ENCODE measurements around the gene C17orf67. TPM values are rescaled to one million over a fixed set of nuclear protein-coding genes. Genes with fewer than 3 reads are reported as not detected.

The C17orf67 gene
- total and polyA plus RNA-seq, 2 of the 13 experiments (the other 11 are each of a cell fraction or from before 2014, with no cell fraction given): 0.41 to 0.86 TPM

DNA sequence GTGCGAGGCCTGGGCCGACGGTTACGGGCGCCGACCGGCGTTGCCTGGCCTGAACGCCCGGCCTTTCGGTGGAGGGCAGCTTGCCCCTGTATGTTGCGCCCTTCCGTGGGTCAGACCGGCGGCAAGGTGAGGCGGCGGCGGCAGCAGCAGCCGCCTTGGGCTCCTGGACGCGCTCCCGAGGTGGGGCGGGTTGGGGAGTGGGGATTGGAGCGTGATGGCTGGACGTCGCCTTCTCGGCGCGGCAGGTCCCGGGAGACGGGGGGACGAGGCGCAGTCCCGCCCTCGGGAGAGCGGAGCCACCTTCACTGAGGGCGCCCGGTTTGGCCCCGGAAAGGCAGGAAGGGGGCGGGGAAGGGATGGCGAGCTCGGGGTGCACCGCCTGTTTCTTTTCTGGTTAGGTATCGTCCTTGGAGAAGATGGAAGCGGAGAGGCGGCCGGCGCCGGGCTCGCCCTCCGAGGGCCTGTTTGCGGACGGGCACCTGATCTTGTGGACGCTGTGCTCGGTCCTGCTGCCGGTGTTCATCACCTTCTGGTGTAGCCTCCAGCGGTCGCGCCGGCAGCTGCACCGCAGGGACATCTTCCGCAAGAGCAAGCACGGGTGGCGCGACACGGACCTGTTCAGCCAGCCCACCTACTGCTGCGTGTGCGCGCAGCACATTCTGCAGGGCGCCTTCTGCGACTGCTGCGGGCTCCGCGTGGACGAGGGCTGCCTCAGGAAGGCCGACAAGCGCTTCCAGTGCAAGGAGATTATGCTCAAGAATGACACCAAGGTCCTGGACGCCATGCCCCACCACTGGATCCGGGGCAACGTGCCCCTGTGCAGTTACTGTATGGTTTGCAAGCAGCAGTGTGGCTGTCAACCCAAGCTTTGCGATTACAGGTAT is 902 bp upstream of the C17orf67 start (continued):
- TF ChIP-seq ZNF552 (CRISPR knock-in tag; IDR thresholded peaks at IDR 0.05; ENCODE audit: borderline replicate concordance) (peak; percentile 42; the same call in 1 of the 2 replicates), HDAC6 (IDR thresholded peaks at IDR 0.05; ENCODE audit: low read depth, low read length) (no peak), ZNF253 (CRISPR knock-in tag; IDR thresholded peaks at IDR 0.05; ENCODE audit: borderline replicate concordance) (0 out of 2 replicates have a peak, but pooled peaks have one; percentile 52), SP2 (CRISPR knock-in tag; IDR thresholded peaks at IDR 0.05) (no peak), ZNF883 (CRISPR knock-in tag; IDR thresholded peaks at IDR 0.05; ENCODE audit: not compliant biosample characterization) (peak; percentile 22)
- TF ChIP-seq, protein P1, sequence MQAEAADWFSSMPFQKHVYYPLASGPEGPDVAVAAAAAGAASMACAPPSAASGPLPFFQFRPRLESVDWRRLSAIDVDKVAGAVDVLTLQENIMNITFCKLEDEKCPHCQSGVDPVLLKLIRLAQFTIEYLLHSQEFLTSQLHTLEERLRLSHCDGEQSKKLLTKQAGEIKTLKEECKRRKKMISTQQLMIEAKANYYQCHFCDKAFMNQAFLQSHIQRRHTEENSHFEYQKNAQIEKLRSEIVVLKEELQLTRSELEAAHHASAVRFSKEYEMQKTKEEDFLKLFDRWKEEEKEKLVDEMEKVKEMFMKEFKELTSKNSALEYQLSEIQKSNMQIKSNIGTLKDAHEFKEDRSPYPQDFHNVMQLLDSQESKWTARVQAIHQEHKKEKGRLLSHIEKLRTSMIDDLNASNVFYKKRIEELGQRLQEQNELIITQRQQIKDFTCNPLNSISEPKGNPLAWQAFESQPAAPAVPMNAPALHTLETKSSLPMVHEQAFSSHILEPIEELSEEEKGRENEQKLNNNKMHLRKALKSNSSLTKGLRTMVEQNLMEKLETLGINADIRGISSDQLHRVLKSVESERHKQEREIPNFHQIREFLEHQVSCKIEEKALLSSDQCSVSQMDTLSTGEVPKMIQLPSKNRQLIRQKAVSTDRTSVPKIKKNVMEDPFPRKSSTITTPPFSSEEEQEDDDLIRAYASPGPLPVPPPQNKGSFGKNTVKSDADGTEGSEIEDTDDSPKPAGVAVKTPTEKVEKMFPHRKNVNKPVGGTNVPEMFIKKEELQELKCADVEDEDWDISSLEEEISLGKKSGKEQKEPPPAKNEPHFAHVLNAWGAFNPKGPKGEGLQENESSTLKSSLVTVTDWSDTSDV (CRISPR knock-in tag; IDR thresholded peaks at IDR 0.05): peak; percentile 64
- TF ChIP-seq, protein P2, sequence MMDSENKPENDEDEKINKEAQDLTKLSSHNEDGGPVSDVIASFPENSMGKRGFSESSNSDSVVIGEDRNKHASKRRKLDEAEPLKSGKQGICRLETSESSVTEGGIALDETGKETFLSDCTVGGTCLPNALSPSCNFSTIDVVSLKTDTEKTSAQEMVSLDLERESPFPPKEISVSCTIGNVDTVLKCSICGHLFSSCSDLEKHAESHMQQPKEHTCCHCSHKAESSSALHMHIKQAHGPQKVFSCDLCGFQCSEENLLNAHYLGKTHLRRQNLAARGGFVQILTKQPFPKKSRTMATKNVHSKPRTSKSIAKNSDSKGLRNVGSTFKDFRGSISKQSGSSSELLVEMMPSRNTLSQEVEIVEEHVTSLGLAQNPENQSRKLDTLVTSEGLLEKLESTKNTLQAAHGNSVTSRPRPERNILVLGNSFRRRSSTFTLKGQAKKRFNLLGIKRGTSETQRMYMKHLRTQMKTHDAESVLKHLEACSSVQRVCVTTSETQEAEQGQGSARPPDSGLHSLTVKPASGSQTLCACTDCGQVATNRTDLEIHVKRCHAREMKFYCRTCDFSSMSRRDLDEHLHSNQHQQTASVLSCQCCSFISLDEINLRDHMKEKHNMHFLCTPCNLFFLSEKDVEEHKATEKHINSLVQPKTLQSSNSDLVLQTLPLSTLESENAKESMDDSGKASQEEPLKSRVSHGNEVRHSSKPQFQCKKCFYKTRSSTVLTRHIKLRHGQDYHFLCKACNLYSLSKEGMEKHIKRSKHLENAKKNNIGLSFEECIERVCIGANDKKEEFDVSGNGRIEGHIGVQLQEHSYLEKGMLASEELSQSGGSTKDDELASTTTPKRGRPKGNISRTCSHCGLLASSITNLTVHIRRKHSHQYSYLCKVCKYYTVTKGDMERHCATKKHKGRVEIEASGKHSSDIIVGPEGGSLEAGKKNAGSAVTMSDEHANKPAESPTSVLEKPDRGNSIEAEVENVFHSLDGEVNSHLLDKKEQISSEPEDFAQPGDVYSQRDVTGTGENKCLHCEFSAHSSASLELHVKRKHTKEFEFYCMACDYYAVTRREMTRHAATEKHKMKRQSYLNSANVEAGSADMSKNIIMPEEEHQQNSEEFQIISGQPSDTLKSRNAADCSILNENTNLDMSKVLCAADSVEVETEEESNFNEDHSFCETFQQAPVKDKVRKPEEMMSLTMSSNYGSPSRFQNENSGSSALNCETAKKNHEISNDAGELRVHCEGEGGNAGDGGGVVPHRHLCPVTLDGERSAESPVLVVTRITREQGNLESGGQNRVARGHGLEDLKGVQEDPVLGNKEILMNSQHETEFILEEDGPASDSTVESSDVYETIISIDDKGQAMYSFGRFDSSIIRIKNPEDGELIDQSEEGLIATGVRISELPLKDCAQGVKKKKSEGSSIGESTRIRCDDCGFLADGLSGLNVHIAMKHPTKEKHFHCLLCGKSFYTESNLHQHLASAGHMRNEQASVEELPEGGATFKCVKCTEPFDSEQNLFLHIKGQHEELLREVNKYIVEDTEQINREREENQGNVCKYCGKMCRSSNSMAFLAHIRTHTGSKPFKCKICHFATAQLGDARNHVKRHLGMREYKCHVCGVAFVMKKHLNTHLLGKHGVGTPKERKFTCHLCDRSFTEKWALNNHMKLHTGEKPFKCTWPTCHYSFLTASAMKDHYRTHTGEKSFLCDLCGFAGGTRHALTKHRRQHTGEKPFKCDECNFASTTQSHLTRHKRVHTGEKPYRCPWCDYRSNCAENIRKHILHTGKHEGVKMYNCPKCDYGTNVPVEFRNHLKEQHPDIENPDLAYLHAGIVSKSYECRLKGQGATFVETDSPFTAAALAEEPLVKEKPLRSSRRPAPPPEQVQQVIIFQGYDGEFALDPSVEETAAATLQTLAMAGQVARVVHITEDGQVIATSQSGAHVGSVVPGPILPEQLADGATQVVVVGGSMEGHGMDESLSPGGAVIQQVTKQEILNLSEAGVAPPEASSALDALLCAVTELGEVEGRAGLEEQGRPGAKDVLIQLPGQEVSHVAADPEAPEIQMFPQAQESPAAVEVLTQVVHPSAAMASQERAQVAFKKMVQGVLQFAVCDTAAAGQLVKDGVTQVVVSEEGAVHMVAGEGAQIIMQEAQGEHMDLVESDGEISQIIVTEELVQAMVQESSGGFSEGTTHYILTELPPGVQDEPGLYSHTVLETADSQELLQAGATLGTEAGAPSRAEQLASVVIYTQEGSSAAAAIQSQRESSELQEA (CRISPR knock-in tag; IDR thresholded peaks at IDR 0.05; ENCODE audit: not compliant biosample characterization): peak; percentile 74
- TF ChIP-seq, protein P3, sequence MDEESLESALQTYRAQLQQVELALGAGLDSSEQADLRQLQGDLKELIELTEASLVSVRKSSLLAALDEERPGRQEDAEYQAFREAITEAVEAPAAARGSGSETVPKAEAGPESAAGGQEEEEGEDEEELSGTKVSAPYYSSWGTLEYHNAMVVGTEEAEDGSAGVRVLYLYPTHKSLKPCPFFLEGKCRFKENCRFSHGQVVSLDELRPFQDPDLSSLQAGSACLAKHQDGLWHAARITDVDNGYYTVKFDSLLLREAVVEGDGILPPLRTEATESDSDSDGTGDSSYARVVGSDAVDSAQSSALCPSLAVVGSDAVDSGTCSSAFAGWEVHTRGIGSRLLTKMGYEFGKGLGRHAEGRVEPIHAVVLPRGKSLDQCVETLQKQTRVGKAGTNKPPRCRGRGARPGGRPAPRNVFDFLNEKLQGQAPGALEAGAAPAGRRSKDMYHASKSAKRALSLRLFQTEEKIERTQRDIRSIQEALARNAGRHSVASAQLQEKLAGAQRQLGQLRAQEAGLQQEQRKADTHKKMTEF (CRISPR knock-in tag; IDR thresholded peaks at IDR 0.05): peak; percentile 17; the same call in 1 of the 2 replicates
- TF ChIP-seq, protein P4, sequence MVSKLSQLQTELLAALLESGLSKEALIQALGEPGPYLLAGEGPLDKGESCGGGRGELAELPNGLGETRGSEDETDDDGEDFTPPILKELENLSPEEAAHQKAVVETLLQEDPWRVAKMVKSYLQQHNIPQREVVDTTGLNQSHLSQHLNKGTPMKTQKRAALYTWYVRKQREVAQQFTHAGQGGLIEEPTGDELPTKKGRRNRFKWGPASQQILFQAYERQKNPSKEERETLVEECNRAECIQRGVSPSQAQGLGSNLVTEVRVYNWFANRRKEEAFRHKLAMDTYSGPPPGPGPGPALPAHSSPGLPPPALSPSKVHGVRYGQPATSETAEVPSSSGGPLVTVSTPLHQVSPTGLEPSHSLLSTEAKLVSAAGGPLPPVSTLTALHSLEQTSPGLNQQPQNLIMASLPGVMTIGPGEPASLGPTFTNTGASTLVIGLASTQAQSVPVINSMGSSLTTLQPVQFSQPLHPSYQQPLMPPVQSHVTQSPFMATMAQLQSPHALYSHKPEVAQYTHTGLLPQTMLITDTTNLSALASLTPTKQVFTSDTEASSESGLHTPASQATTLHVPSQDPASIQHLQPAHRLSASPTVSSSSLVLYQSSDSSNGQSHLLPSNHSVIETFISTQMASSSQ (IDR thresholded peaks at IDR 0.05; ENCODE audit: low read depth): no peak
- TF ChIP-seq, protein P4 (CRISPR knock-in tag; IDR thresholded peaks at IDR 0.05; ENCODE audit: borderline replicate concordance): 0 out of 2 replicates have a peak, but pooled peaks have one; percentile 32
